ENCODE data around the gene P2RY1.
"Not testable (repeated sequence)": the region's sequence is repeated elsewhere in the genome, so short reads cannot be mapped to it uniquely, and the experiment has no call there.

Gene P2RY1

GRCh38 chr3:152853196-152853595 lies 18.3 kb downstream of the P2RY1 start:
- Mint-ChIP-seq H3K4me1 (no peaks in the 10 kb centered on the region), H3K27me3 (no peaks in the 10 kb centered on the region), H3K4me3 (no peak overlapping the region), H3K27ac (no peak overlapping the region), H3K9me3 (no peaks in the 10 kb centered on the region), H3K36me3 (no peaks in the 10 kb centered on the region)
- CTCF ChIA-PET = no interaction called here
- DNase-seq = no peak

GRCh38 chr3:152857082-152857481 lies 22.2 kb downstream of the P2RY1 start:
- DNase-seq = no peak
- no peak overlapping the region for H3K4me3 Mint-ChIP-seq
- no peaks in the 10 kb centered on the region for H3K4me1 Mint-ChIP-seq
- no peaks in the 10 kb centered on the region for H3K36me3 Mint-ChIP-seq
- H3K27ac Mint-ChIP-seq = no peak overlapping the region
- H3K27me3 Mint-ChIP-seq = no peaks in the 10 kb centered on the region
- no peaks in the 10 kb centered on the region for H3K9me3 Mint-ChIP-seq
- CTCF ChIA-PET = no interaction called here

GRCh38 chr3:152858170-152858800 lies 23.4 kb downstream of the P2RY1 start:
- Mint-ChIP-seq H3K4me3 (no peak overlapping the region), H3K36me3 (no peaks in the 10 kb centered on the region), H3K27ac (no peak overlapping the region), H3K4me1 (no peaks in the 10 kb centered on the region), H3K27me3 (no peaks in the 10 kb centered on the region), H3K9me3 (no peaks in the 10 kb centered on the region)
- CTCF ChIA-PET = no interaction called here
- no peak for DNase-seq

GRCh38 chr3:152860736-152861135 lies 25.8 kb downstream of the P2RY1 start:
- Mint-ChIP-seq H3K9me3 (no peaks in the 10 kb centered on the region), H3K36me3 (no peaks in the 10 kb centered on the region), H3K27ac (no peak overlapping the region), H3K27me3 (no peaks in the 10 kb centered on the region), H3K4me1 (no peaks in the 10 kb centered on the region), H3K4me3 (no peak overlapping the region)
- DNase-seq = no peak
- CTCF ChIA-PET = no interaction called here

- CTCF ChIA-PET = no interaction called here
- H3K4me1 Mint-ChIP-seq = no peaks in the 10 kb centered on the region
- no peaks in the 10 kb centered on the region for H3K27me3 Mint-ChIP-seq
- DNase-seq = no peak
- no peak overlapping the region for H3K27ac Mint-ChIP-seq
- no peaks in the 10 kb centered on the region for H3K9me3 Mint-ChIP-seq
- H3K36me3 Mint-ChIP-seq = no peaks in the 10 kb centered on the region
- H3K4me3 Mint-ChIP-seq = no peak overlapping the region
Observed at GRCh38 chr3:152865668-152866245, 30.8 kb downstream of the P2RY1 start.

GRCh38 chr3:152870027-152870426 lies 35.1 kb downstream of the P2RY1 start:
- Mint-ChIP-seq H3K27me3 (no peaks in the 10 kb centered on the region), H3K4me1 (no peaks in the 10 kb centered on the region), H3K36me3 (no peaks in the 10 kb centered on the region), H3K27ac (no peak overlapping the region), H3K4me3 (no peak overlapping the region), H3K9me3 (no peaks in the 10 kb centered on the region)
- DNase-seq = no peak
- CTCF ChIA-PET = no interaction called here

GRCh38 chr3:152873314-152873713 lies 38.4 kb downstream of the P2RY1 start:
- H3K27me3 Mint-ChIP-seq, H3K4me1 Mint-ChIP-seq, CTCF ChIA-PET, H3K36me3 Mint-ChIP-seq, H3K27ac Mint-ChIP-seq, DNase-seq, H3K4me3 Mint-ChIP-seq, H3K9me3 Mint-ChIP-seq: not testable (repeated sequence)

- Mint-ChIP-seq H3K4me3 (no peak overlapping the region), H3K9me3 (no peaks in the 10 kb centered on the region), H3K27ac (no peak overlapping the region), H3K36me3 (no peaks in the 10 kb centered on the region), H3K4me1 (no peaks in the 10 kb centered on the region), H3K27me3 (no peaks in the 10 kb centered on the region)
- CTCF ChIA-PET = no interaction called here
- no peak for DNase-seq
Observed at GRCh38 chr3:152874896-152875749, 40.2 kb downstream of the P2RY1 start.

- H3K27ac Mint-ChIP-seq = no peak overlapping the region
Observed at GRCh38 chr3:152879130-152879789, 44.3 kb downstream of the P2RY1 start.

GRCh38 chr3:152879790-152880174 lies 44.9 kb downstream of the P2RY1 start:
- no peaks in the 10 kb centered on the region for H3K9me3 Mint-ChIP-seq
- peaks cover 2% of the 10 kb centered on the region for H3K27me3 Mint-ChIP-seq
- H3K36me3 Mint-ChIP-seq = no peaks in the 10 kb centered on the region
- no peaks in the 10 kb centered on the region for H3K4me1 Mint-ChIP-seq
- H3K27ac Mint-ChIP-seq = no peak overlapping the region
- CTCF ChIA-PET = no interaction called here
- no peak for DNase-seq
- H3K4me3 Mint-ChIP-seq = no peak overlapping the region

More at GRCh38 chr3:152879130-152879789, 44.3 kb downstream of the P2RY1 start:
- no peaks in the 10 kb centered on the region for H3K36me3 Mint-ChIP-seq
- no peak for DNase-seq
- H3K9me3 Mint-ChIP-seq = no peaks in the 10 kb centered on the region
- no peaks in the 10 kb centered on the region for H3K4me1 Mint-ChIP-seq
- H3K4me3 Mint-ChIP-seq = no peak overlapping the region
- no peaks in the 10 kb centered on the region for H3K27me3 Mint-ChIP-seq
- CTCF ChIA-PET = no interaction called here

- H3K4me1 Mint-ChIP-seq = no peaks in the 10 kb centered on the region
- no peaks in the 10 kb centered on the region for H3K36me3 Mint-ChIP-seq
- no peaks in the 10 kb centered on the region for H3K9me3 Mint-ChIP-seq
- H3K4me3 Mint-ChIP-seq = no peak overlapping the region
- CTCF ChIA-PET = no interaction called here
- DNase-seq = no peak
- H3K27ac Mint-ChIP-seq = no peak overlapping the region
- peaks cover 4% of the 10 kb centered on the region for H3K27me3 Mint-ChIP-seq
Observed at GRCh38 chr3:152885076-152885475, 50.1 kb downstream of the P2RY1 start.

Data from activated naive CD4-positive, alpha-beta T cell treated with anti-CD3 and anti-CD28 coated beads, Interleukin-2, amount 10 ng/mL, durations not matched to agents 7 days and 5 days (primary cell).